Endodermal cell (in vitro differentiated cells): ENCODE data around the gene ZBTB42. TPM values are rescaled to one million over a fixed set of nuclear protein-coding genes. Genes with fewer than 3 reads are reported as not detected.

Experiments used
- DNase-seq: peaks from one replicate; pipeline ENCODE4 v3.0.0-alpha.2; 2017
- H3K27ac ChIP-seq: 2 replicates; pipeline ENCODE4 v1.5.1; 2013; ENCODE audit warnings: mild to moderate bottlenecking, low read depth, low read length, moderate library complexity
- H3K27me3 ChIP-seq: 2 replicates; pipeline ENCODE4 v1.6.1; 2013; ENCODE audit warnings: mild to moderate bottlenecking, low read length, moderate library complexity; ENCODE audit not compliant: insufficient read depth, control insufficient read depth, poor library complexity, severe bottlenecking
- H3K36me3 ChIP-seq: 2 replicates; pipeline ENCODE4 v1.7.0; 2013; ENCODE audit warnings: mild to moderate bottlenecking, low read length, moderate library complexity; ENCODE audit not compliant: control insufficient read depth, insufficient read depth
- H3K4me1 ChIP-seq: one replicate; pipeline ENCODE4 v1.7.0; 2013; ENCODE audit warnings: low read length; ENCODE audit not compliant: control insufficient read depth, insufficient read depth
- H3K4me3 ChIP-seq: 2 replicates; pipeline ENCODE4 v1.5.1; 2013; ENCODE audit warnings: mild to moderate bottlenecking, low read length, moderate library complexity
- H3K9ac ChIP-seq: 2 replicates; pipeline ENCODE4 v1.6.1; 2013; ENCODE audit warnings: mild to moderate bottlenecking, low read length, moderate library complexity; ENCODE audit not compliant: poor library complexity, severe bottlenecking; ENCODE audit errors: extremely low read depth
- H3K9me3 ChIP-seq: 2 replicates; pipeline ENCODE4 v1.6.1; 2013; ENCODE audit warnings: mild to moderate bottlenecking, low read length, moderate library complexity; ENCODE audit not compliant: control insufficient read depth
- H3K27ac Mint-ChIP-seq: 2 replicates; pipeline ENCODE4 v1.8.0; 2020; ENCODE audit warnings: mixed read lengths
- H3K27me3 Mint-ChIP-seq: 2 replicates; pipeline ENCODE4 v1.8.0; 2021; ENCODE audit warnings: mild to moderate bottlenecking, mixed read lengths; ENCODE audit not compliant: insufficient read depth
- H3K36me3 Mint-ChIP-seq: 2 replicates; pipeline ENCODE4 v1.8.0; 2020; ENCODE audit warnings: low read depth, mixed read lengths
- H3K4me1 Mint-ChIP-seq: 2 replicates; pipeline ENCODE4 v1.8.0; 2020; ENCODE audit warnings: mixed read lengths
- H3K4me3 Mint-ChIP-seq: 2 replicates; pipeline ENCODE4 v1.8.0; 2020; ENCODE audit warnings: mild to moderate bottlenecking, moderate library complexity, mixed read lengths
- H3K9me3 Mint-ChIP-seq: 2 replicates; pipeline ENCODE4 v1.8.0; 2020; ENCODE audit warnings: mild to moderate bottlenecking, mixed read lengths
- CTCF ChIP-seq: fragments of 200-600 bp; sonication (generic); conservative IDR thresholded peaks from 2 replicates; pipeline ENCODE4 v1.5.0; 2021; ENCODE audit warnings: antibody characterized with exemption, mild to moderate bottlenecking
- WGBS, 2 experiments: methylation state at CpG; one replicate each; pipeline versions ENCODE4 v1.1.5 to v1.1.7; 2013; ENCODE audit warnings: missing lambda C conversion rate in 2 of 2, mixed read lengths in 1 of 2; ENCODE audit not compliant: insufficient coverage in 1 of 2, insufficient read length in 1 of 2; 5-methylcytosine and 5-hydroxymethylcytosine counted together
- total RNA-seq, 2 donors: library from RNA; stranded (reverse); fragmentation: NEBNext Ultra II Directional in 1 of 2; extraction: Animal tissue kit (Norgen Biotek cat#: 25700) in 1 of 2; gene quantifications; 2 replicates in 1 of 2; 3 replicates in 1 of 2; pipeline ENCODE4 v1.2.1, GENCODE V29; 2021

The ZBTB42 gene
- total RNA-seq, 2 donors from 2014 or later, result 7.7 to 8.4 TPM

GRCh38 chr14:104768437-104769323 lies 32.2 kb upstream of the ZBTB42 start:
- DNase-seq, result peak; percentile 100
- H3K27ac ChIP-seq, result no peak overlapping the region
- no peak overlapping the region for H3K4me3 ChIP-seq
- WGBS, 2 experiments, result 29 to 44% methylated on average over 7 to 23 of the region's 25 CpGs
- Mint-ChIP-seq H3K27ac (peak overlapping the region; percentile 61), H3K36me3 (peaks cover 58% of the 10 kb centered on the region), H3K9me3 (peaks cover 27% of the 10 kb centered on the region), H3K4me3 (no peak overlapping the region), H3K4me1 (peaks cover 3% of the 10 kb centered on the region), H3K27me3 (no peaks in the 10 kb centered on the region)
- H3K27me3 ChIP-seq, result no peaks in the 10 kb centered on the region
- peak; percentile 94 for TF ChIP-seq CTCF
- peaks cover 18% of the 10 kb centered on the region for H3K9me3 ChIP-seq
- H3K4me1 ChIP-seq, result no peaks in the 10 kb centered on the region
- peaks cover 36% of the 10 kb centered on the region for H3K36me3 ChIP-seq
- H3K9ac ChIP-seq, result no peak overlapping the region

- 93 to 94% methylated on average over 7 to 18 of the region's 18 CpGs for WGBS, 2 experiments
- no peak for TF ChIP-seq CTCF
- peaks cover 36% of the 10 kb centered on the region for H3K36me3 ChIP-seq
- no peak for DNase-seq
- H3K4me1 Mint-ChIP-seq, result peaks cover 3% of the 10 kb centered on the region
- H3K4me3 Mint-ChIP-seq, result no peak overlapping the region
- H3K4me1 ChIP-seq, result no peaks in the 10 kb centered on the region
- peaks cover 27% of the 10 kb centered on the region for H3K9me3 Mint-ChIP-seq
- H3K27me3 Mint-ChIP-seq, result no peaks in the 10 kb centered on the region
- H3K36me3 Mint-ChIP-seq, result peaks cover 58% of the 10 kb centered on the region
- no peak overlapping the region for H3K9ac ChIP-seq
- H3K27me3 ChIP-seq, result no peaks in the 10 kb centered on the region
- H3K27ac Mint-ChIP-seq, result peak overlapping the region; percentile 61
- peaks cover 18% of the 10 kb centered on the region for H3K9me3 ChIP-seq
- H3K27ac ChIP-seq, result no peak overlapping the region
- H3K4me3 ChIP-seq, result no peak overlapping the region
Measured at GRCh38 chr14:104769324-104770071, 31.4 kb upstream of the ZBTB42 start.

- Histone ChIP-seq H3K9me3 (peaks cover 18% of the 10 kb centered on the region), H3K9ac (no peak overlapping the region), H3K27ac (peak overlapping the region; percentile 11), H3K36me3 (peaks cover 38% of the 10 kb centered on the region), H3K4me3 (no peak overlapping the region), H3K4me1 (no peaks in the 10 kb centered on the region), H3K27me3 (no peaks in the 10 kb centered on the region)
- Mint-ChIP-seq H3K27ac (no peak overlapping the region), H3K4me3 (no peak overlapping the region), H3K4me1 (peaks cover 3% of the 10 kb centered on the region), H3K27me3 (no peaks in the 10 kb centered on the region), H3K36me3 (peaks cover 58% of the 10 kb centered on the region), H3K9me3 (peaks cover 27% of the 10 kb centered on the region)
- 93 to 97% methylated on average over 20 to 24 of the region's 24 CpGs for WGBS, 2 experiments
- no peak for TF ChIP-seq CTCF
- DNase-seq, result no peak
Measured at GRCh38 chr14:104770072-104770579, 30.8 kb upstream of the ZBTB42 start.
